Measurements from ENCODE around the gene ENTHD1.
"Not testable (repeated sequence)": the region's sequence is repeated elsewhere in the genome, so short reads cannot be mapped to it uniquely, and the experiment has no call there.

The ENTHD1 gene

DNA sequence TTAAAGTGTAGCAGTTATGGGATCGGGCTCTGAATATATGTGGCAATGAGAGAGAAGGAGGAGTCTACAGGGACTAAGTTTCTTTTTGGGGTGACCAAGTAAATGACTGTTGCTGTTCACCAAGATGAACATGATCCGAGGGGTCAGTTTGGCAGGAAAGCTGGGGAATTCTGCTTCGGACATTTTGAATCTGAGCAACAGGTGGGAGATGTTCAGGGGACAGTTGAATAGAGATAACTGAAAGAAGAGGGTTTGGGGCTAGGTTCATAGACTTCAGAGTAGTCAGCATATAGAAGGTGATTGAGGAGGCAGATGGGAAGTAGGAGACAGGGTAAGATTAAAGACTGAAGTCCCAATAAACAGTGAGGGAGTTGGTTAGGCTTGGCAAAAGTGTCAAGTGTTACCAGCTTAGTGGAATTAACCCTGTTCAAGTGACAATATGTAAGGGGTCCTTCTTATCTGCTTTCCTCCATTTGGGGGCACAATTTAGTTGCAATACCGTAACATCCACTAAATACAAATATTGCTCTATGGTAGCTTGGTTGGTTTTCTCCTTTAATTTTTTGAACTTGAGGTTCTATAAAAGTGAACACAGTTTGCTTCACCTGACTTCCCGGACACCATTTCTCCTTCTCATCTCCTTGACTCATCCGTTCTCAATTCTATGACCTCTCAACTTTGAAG, 2.9 kb upstream of the ENTHD1 start:
- no peak for DNase-seq

DNA sequence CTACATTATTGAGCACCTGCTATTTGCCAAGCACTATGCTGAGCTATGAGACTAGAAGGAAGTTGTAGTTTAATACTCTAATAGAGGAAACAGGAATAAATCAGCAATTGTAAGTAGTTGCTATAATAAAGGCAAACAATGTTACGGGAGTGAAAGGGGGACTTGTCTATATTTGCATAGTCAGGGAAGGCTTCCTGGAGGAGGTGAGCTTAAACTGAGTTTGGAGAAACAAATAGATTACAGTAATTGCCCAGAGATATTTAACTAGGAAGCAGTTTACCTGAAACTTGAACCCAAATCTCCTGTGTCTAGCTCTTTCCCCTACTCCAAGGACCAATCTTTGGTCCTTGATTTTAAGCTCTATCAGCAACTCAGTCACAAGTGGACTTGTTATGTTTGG, 2.1 kb upstream of the ENTHD1 start:
- DNase-seq, result no peak

DNA sequence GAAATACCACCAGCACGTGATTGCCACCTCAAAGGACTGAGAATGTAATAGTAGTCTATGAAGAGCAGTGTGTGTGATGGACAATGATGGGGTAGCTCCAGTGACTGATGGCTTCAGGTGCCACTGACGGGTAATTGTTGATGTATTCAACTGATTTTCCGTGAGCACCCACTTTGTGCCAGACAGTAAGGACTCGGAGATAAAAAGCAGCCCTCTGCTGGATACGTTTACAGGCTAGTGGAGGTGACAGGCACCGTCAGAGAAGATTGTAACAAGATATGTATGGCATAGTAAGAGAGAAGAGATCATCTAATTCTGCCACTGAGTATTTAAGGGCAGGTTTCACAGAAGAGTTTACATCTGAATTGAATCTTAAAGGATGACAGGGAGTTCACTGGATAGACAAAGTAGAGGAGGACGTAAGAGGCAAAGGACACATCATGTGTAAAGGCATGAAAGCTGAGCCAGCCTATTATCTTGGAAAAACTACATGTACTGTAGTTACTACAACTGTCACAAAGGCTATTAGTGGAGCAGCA, 1.1 kb upstream of the ENTHD1 start:
- no peak for DNase-seq

DNA sequence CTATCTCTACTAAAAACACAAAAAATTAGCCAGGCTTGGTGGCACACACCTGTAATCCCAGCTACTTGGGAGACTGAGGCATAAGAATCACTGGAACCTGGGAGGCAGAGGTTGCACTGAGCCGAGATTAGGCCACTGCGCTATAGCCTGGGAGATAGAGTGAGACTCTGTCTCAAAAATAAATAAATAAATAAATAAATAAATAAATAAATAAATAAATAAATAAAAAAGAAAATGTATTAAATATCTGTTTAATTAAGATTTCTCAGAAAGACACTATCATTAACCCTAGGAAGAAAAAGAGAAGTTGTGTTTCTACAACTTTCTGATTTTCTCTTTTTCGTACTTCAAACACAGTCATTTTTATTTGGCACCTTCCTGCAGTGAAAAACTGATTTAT, 3.6 kb downstream of the ENTHD1 start:
- not testable (repeated sequence) for DNase-seq

DNA sequence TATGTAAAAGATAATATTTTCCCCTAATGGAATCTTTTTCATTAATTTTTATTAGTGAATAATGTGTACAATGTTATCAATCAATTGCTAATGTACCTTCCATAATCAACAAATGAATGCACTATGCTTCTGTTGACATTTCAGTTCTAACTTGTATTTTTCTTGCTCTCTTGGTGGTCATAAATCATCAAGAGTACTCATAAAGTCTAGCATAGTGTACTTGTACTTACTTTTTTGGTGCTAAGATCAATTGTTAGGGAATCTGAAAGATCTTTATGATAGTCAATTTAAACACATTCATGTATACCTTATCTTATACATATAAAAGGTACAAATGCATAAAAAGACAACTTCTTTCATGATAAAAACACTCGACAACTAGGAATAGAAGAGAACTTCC, 10.5 kb downstream of the ENTHD1 start:
- DNase-seq, result no peak

DNA sequence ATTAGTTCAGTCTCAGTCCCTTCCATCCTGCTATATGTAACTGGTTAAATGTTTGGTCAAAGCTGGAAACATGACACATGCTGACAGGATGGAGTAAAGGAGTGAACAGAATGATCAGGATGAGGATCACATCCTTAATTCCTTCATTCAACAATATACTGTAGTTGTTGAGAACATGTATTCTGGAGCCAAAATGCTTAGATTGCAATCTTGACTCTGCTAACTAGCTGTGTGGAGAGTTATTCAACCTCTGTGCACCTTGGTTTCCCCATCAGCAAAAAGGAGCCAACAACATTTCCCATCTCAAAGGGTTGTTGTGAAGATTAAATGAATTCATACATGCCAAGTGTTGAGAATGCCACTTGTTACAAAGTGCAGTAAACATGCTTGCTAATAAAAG, 12.8 kb downstream of the ENTHD1 start:
- DNase-seq, result no peak

DNA sequence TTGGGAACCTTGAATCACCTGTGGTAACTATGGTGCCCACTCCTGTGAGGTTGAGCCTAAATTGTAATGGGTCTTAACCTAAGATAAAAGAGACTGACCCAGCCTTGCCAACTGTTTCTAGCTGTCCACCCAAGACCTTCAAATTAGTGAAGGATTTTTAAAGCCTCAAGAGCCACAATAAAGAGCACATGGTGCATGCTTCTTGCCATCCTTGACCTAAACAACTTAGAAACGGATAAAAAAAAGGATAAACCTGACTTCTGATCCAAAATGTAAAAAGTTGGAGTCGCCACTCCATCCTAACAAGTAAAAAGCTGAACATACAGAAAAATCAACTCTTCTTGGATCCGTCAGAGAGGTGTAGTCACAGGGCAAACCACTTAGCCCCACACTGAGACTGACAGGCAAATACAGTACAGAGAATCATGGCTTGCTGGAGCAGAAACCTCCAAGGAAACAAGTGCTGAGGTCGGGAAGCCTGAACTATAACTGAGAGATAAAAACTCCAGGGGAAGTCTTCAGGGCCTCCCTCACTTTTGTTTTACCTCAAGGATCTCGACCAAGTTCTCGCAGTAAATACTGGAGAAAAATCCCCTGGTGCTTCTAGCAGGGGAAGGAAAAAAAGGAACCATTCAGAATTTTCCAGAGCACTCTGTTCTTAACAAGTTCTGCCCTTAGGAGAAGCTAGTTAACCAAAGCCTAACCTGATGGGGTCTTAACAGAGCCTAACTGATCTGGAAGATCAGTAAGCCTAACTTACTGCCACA, 16.3 kb downstream of the ENTHD1 start:
- no peak for DNase-seq

DNA sequence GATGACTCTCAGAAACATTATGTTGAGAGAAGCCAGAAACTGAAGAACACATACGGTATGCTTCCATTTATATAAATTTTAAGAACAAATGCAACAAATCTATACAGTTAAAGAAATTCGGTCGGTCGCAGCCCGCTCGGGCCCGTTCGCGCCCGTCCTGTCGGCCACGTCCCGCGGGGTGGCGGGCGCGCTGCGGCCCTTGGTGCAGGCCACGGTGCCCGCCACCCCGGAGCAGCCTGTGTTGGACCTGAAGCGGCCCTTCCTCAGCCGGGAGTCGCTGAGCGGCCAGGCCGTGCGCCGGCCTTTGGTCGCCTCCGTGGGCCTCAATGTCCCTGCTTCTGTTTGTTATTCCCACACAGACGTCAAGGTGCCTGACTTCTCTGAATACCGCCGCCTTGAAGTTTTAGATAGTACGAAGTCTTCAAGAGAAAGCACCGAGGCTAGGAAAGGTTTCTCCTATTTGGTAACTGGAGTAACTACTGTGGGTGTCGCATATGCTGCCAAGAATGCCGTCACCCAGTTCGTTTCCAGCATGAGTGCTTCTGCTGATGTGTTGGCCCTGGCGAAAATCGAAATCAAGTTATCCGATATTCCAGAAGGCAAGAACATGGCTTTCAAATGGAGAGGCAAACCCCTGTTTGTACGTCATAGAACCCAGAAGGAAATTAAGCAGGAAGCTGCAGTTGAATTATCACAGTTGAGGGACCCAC, 18.2 kb downstream of the ENTHD1 start:
- not testable (repeated sequence) for DNase-seq

DNA sequence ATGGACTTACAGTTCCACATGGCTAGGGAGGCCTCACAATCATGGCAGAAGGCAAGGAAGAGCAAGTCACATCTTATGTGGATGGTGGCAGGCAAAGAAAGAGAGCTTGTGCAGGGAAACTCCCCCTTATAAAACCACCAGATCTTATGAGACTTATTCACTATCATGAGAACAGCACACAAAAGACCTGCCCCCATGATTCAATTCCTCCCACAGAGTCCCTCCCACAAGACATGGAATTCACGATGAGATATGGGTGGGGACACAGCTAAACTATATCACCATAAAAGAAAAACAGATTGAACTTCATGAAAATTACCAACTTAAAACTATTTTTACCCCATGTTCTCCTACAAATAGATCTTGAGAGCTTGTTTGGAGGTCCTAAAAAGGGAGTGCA, 19.6 kb downstream of the ENTHD1 start:
- peak; percentile 37 for DNase-seq

DNA sequence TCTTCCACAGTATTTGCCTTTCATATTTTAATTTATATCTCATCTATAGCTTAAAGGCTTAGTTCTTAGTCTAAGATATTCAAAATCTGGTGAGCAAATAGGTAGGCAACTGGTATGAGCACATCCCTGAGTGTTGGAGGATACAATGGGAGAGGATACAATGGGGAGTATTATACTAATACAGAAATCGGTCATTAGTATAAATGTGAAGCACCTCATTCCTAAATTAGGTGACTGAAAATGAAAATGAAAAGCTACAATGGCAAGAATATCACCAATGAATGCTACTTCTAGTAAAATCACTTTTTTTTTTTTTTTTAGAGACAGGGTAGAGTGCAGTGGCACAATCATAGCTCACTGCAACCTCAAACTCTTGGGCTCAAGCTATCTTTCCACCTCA, 21.0 kb downstream of the ENTHD1 start:
- no peak for DNase-seq

DNA sequence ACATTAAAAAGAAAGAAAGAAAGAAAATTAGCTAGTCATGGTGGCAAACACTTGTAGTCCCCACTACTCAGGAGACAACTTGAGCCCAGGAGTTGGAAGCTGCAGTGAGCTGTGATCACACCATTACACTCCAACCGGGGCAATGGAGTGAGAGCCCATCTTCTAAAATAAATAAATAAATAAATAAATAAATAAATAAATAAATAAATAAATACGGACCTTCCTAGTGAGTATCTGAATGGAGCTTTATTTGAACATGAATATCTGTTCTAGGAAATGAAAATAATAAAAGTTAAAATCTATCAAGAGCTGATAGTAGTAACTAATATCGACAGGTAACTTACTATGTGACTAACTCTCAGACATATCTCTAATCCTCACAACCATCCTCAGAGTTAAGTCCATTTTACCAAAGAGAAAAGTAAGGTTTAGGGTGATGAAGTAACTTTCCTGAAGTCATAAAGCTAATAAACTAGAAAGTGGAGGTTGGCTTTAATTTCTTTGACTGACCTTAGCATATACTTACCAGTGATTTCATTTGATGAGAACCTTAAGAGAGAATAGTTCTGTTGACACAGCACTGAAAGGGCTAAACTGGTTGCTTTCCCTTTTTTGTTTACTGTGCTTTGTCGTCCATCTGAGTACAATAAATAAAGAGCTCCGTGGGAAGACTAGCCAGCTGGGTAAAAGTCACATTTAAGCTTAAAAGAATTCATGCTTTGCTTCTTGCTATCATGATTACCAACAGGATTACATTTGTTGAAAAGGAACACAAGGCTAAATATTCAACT, 22.4 kb downstream of the ENTHD1 start:
- DNase-seq, result no peak

DNA sequence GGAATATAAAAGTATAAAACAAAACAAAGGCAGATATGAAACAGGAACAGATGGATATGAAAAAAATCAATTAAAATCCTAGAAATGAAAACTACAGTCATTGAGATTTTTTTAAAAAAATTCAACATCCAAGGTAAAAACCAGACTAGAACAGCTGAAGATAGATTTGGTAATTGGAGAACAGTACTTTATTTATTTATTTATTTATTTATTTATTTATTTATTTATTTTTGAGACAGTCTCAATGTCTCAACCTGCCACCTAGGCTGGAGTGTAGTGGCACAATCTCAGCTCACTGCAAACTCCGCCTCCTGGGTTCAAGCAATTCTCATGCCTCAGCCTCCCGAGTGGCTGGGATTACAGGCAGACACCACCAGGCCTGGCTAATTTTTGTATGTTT, 23.8 kb downstream of the ENTHD1 start:
- not testable (repeated sequence) for DNase-seq

DNA sequence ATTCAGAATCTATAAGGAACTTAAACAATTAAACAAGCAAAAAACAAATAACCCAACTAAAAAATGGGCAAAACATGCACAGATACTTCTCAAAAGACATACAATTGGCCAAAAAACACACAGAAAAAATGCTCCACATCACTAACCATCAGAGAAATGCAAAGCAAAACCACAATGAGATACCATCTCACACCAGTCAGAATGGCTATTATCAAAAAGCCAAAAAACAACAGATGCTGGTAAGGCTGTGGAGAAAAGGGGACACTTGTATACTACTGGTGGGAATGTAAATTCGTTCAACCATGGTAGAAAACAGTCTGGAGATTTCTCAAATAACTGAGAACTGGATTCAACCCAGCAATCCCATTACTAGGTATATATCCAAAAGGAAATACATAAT, 24.8 kb downstream of the ENTHD1 start:
- peak; percentile 32 for DNase-seq

DNA sequence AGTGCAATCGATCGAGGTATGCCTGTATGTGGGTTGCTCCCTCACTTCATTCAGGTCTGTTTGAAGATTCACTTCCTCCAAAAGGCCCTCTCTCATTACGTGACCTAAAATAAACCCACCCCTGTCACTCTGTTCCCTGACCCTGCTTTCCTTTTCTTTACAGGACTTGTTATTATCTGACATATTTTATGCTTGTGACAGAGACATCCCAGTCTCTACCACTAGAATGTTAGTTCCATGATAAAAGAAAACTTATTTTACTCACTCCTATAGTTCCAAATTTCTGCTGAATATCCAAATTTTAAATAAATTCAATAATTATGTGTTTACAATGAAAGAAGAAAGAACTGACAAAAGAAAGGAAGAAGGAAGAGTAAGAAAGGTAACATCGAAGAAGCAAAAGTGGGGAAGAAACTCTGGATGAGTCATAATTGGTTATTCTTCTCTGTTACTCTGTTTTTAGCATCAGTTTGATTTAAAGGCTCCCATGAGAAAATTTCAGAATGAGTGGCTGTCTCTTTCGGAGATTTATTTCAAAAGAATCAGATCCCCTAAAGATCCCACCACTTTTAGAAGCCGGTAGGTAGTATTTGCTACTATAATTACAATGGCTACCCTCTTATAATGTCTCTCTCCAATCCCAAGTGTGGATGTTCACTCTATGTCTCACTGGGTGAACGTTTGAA, 33.5 kb downstream of the ENTHD1 start:
- no peak for DNase-seq

DNA sequence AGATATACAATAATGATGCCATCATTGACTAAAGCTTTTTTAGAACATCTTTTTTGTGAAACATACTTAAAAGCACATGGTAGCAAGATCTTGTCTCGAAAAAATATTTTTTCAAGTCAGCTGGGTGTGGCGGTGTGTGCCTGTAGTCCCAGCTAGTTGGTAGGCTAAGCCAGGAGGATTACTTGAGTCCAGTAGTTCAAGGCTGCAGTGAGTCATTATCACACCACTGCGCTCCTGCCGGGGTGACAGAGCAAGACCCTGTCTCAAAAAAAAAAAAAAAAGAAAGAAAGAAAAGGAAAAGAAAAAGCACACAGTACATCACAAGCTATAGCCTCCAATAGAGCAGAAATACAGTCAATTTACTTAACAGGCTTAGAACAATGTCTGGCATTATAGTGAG, 37.0 kb downstream of the ENTHD1 start:
- DNase-seq, result no peak

DNA sequence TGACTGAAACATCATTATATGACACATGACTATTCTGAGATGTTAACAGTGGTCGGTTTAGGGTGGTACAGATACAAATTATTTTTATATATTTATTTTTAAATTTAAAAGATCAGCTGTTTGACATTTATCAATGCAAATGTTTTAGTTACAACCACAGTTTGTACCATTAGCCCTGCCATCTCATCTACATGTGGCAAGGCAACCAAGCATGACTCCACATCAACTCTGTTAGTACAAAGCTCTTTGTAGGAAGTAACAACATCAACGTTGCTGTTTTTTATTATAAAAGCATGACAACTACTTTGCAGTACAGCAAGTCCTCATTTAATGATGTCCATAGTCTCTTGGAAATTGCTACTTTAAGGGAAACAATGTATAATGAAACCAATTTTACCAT, 40.8 kb downstream of the ENTHD1 start:
- no peak for DNase-seq

DNA sequence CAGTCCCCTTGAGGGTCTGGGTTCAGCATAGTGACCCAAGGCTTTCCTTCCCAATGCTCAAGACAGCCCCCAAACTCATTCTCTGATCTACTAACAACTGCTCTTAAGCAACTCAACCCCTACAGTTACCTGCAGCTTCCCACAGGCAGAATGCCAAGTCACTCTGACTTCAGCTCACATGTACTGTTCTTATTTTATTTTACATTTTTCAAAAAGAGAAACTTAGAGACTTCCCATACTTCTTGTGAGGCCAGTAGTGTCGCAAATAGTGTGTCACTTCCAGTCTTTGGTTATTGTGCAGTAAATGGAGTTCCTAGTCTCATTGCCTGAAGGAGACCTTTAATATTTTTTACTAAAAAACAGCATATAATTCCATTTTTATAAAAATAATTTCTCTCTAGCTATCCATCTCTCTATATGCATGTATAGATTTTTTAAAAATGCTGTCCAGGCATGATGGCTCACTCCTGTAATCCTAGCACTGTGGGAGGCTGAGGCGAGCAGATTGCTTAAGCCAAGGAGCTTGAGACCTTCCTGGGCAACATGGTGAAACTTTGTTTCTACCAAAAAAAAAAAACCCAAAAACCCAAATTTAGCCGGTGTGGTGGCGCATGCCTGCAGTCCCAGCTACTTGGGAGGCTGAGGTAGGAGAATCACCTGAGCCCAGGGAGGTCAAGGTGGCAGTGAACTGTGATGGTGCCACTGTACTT, 41.8 kb downstream of the ENTHD1 start:
- DNase-seq, result no peak

DNA sequence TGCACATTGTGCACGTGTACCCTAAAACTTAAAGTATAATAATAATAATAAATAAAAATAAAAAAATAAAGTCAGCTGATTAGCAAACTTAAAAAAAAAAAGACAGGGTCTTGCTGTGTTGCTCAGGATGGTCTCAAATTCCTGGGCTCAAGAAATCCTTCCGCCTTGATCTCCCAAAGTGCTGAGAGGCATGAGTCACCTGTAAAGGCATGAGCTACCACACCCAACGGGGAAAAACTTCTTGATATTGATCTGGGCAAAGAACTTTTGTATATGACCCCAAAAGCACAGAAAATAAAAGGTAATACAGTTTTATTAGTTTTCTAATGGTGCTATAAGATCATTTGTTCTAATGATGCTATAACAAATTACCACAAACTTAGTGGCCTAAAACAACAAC, 46.1 kb downstream of the ENTHD1 start:
- no peak for DNase-seq

DNA sequence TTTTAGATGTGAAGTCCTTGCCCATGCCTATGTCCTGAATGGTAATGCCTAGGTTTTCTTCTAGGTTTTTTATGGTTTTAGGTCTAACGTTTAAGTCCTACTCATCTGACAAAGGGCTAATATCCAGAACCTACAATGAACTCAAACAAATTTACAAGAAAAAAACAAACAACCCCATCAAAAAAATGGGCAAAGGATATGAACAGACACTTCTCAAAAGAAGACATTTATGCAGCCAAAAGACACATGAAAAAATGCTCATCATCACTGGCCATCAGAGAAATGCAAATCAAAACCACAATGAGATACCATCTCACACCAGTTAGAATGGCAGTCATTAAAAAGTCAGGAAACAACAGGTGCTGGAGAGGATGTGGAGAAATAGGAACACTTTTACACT, 47.0 kb downstream of the ENTHD1 start:
- not testable (repeated sequence) for DNase-seq

DNA sequence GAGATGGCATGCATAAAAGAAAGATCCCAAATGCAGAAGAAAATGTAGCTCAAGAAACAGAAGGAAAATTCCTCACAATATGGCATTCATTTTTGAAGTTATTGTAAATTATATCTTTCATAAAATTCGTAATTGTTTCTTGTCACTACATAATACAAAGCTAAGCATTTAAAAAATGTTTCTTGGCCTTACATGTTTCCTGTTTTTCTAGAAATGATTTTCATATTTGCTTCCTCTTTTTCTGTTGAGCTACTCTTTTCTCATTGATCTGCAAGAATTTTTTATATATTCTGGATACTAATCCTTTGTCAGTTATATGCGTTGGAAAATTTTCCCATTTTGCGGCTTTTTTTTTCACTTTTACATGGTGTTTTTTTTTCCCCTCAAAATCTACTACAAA, 48.0 kb downstream of the ENTHD1 start:
- no peak for DNase-seq

DNA sequence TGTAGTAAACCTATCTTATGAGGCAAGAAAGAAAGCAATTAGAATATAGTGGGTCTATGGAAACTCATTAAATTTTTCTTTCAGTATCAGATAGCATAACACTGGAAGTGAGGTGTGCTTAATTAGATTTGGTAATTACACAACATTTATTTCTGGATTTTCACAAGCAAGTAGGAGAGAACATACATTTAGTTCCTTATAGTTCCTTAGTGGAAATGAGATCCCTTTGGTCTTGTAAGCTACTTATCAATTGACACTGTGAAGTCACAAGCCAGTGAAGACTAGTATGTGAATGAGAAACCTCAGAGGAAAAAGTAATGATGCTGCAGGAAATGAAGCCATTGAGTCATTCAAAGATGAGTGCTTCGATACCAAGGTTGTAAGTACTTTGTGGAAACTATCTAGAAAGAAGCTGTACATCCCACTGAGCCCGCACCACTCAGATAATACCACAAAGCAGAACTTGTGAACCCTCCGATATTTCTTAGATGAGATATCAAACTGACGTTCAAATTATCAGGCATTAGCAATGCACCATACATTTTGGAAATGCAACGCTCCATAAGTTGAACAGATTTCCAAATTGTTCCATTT, 53.5 kb downstream of the ENTHD1 start:
- DNase-seq, result peak; percentile 94

All from hematopoietic multipotent progenitor cell treated with erythropoietin and hydrocortisone succinate and interleukin-3 and kit ligand, for 8 days (in vitro differentiated cells).